Activated T-cell treated with anti-CD3 and anti-CD28 coated beads, Interleukin-2, amount 50 U/mL, for 4 hours (primary cell): ENCODE results near the gene PATJ. TPM values are rescaled to one million over a fixed set of nuclear protein-coding genes. Genes with fewer than 3 reads are reported as not detected.
"Not testable (repeated sequence)": the region's sequence is repeated elsewhere in the genome, so short reads cannot be mapped to it uniquely, and the experiment has no call there.

Experiments used
- ATAC-seq, 2 donors: fragments of 200-7000 bp; cut with Tn5 transposase; one replicate each; pipeline ENCODE4 v1.10.0; 2021
- DNase-seq: peaks from one replicate; pipeline ENCODE4 v3.0.0-alpha.2; 2020
- H3K27me3 Mint-ChIP-seq: one replicate; pipeline ENCODE4 v1.8.0; 2021; ENCODE audit warnings: low read depth, mixed read lengths
- H3K36me3 Mint-ChIP-seq: one replicate; pipeline ENCODE4 v1.8.0; 2022; ENCODE audit warnings: mixed read lengths; ENCODE audit not compliant: insufficient read depth
- H3K4me1 Mint-ChIP-seq: one replicate; pipeline ENCODE4 v1.8.0; 2021; ENCODE audit warnings: low read depth, mixed read lengths
- H3K4me3 Mint-ChIP-seq: one replicate; pipeline ENCODE4 v1.8.0; 2021; ENCODE audit warnings: mild to moderate bottlenecking, moderate library complexity, mixed read lengths
- H3K9me3 Mint-ChIP-seq: one replicate; pipeline ENCODE4 v1.8.0; 2021; ENCODE audit warnings: mixed read lengths
- total RNA-seq, 3 donors: library from RNA; stranded (reverse); gene quantifications; one replicate each; pipeline ENCODE4 v1.2.1, GENCODE V29; 2021

Gene PATJ
- total RNA-seq, 3 donors from 2014 or later, result 3.4 to 4.1 (median 3.9) TPM

GRCh38 chr1:62117018-62117750 lies 374.9 kb downstream of the PATJ start:
- peaks cover 32% of the 10 kb centered on the region for H3K36me3 Mint-ChIP-seq
- no peak overlapping the region for H3K4me3 Mint-ChIP-seq
- ATAC-seq (no peak), DNase-seq (no peak)
- no peaks in the 10 kb centered on the region for H3K27me3 Mint-ChIP-seq
- no peaks in the 10 kb centered on the region for H3K9me3 Mint-ChIP-seq
- no peaks in the 10 kb centered on the region for H3K4me1 Mint-ChIP-seq

DNA sequence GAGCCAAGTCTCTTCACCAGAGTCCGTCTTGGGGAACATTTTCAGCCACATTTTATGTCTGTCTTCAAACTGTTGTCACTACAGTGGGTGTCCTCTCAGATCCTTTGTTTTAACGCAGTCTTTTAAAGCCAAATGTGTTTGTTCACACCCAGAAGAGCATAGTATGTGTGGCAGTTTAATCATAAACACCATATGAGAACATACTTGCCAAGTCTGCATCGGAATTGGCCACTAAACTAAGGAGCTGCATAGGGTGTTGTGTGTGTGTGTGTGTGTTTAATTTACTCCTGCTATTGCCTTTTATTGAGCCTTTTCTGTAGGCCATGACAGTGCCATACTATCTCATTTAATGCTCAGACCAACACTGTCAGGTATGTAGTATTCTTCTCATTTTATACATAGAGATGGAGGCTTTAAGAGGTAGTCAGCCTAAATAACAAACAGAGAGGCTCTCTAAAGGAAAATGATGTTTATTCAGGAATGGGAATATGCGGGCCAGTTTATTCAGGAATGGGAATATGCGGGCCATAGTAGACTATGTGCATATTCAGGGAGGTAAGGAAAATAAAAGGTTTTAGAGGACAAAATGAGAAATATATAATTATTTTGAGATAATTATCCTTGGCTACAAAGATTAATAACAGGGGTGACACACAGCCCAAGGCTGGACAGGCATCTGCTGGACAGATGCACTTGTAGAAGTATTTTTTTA lies 384.5 kb downstream of the PATJ start:
- DNase-seq (no peak), ATAC-seq (no peak)
- peaks cover 11% of the 10 kb centered on the region for H3K36me3 Mint-ChIP-seq
- no peaks in the 10 kb centered on the region for H3K27me3 Mint-ChIP-seq
- H3K4me3 Mint-ChIP-seq, result no peak overlapping the region
- no peaks in the 10 kb centered on the region for H3K4me1 Mint-ChIP-seq
- no peaks in the 10 kb centered on the region for H3K9me3 Mint-ChIP-seq

- no peaks in the 10 kb centered on the region for H3K27me3 Mint-ChIP-seq
- no peaks in the 10 kb centered on the region for H3K4me1 Mint-ChIP-seq
- DNase-seq, result no peak
- no peak overlapping the region for H3K4me3 Mint-ChIP-seq
- no peak for ATAC-seq
- H3K36me3 Mint-ChIP-seq, result peaks cover 14% of the 10 kb centered on the region
- H3K9me3 Mint-ChIP-seq, result no peaks in the 10 kb centered on the region
These were observed 386.5 kb downstream of the PATJ start for GRCh38 chr1:62128745-62129144.

GRCh38 chr1:62131093-62131725 lies 388.9 kb downstream of the PATJ start:
- H3K36me3 Mint-ChIP-seq, result peaks cover 16% of the 10 kb centered on the region
- DNase-seq, result no peak
- peak in 1 of 2 donors; percentile 62 for ATAC-seq
- no peaks in the 10 kb centered on the region for H3K9me3 Mint-ChIP-seq
- H3K4me1 Mint-ChIP-seq, result no peaks in the 10 kb centered on the region
- no peak overlapping the region for H3K4me3 Mint-ChIP-seq
- no peaks in the 10 kb centered on the region for H3K27me3 Mint-ChIP-seq

- ATAC-seq (no peak), DNase-seq (no peak)
- Mint-ChIP-seq H3K9me3 (no peaks in the 10 kb centered on the region), H3K27me3 (no peaks in the 10 kb centered on the region), H3K4me1 (no peaks in the 10 kb centered on the region), H3K4me3 (no peak overlapping the region), H3K36me3 (peaks cover 4% of the 10 kb centered on the region)
These were observed 395.7 kb downstream of the PATJ start for GRCh38 chr1:62138029-62138428.

GRCh38 chr1:62139410-62139809 lies 397.1 kb downstream of the PATJ start:
- Mint-ChIP-seq H3K36me3 (peaks cover 4% of the 10 kb centered on the region), H3K4me3 (no peak overlapping the region), H3K9me3 (no peaks in the 10 kb centered on the region), H3K27me3 (no peaks in the 10 kb centered on the region), H3K4me1 (no peaks in the 10 kb centered on the region)
- DNase-seq (no peak), ATAC-seq (no peak)

DNA sequence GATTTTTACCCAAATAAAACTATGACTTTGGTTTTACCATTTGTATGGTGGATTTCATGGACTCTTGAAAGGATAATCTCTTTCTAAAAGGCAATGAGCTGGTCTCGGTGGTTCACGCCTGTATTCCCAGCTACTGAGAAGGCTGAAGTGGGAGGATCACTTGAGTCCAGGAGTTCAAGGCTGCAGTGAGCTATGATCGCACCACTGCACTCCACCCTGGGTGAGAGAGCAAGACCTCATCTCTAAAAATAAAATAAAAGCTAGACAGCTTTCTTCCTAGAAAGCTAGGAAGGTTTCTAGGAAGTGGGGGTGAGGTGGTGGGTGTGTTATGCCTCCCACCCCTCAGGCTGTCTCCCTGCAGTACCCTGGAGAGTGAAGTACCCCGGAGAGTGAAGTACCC lies 398.4 kb downstream of the PATJ start:
- ATAC-seq, result no peak
- Mint-ChIP-seq H3K36me3 (peaks cover 1% of the 10 kb centered on the region), H3K9me3 (no peaks in the 10 kb centered on the region), H3K4me3 (no peak overlapping the region), H3K4me1 (no peaks in the 10 kb centered on the region), H3K27me3 (no peaks in the 10 kb centered on the region)
- no peak for DNase-seq

DNA sequence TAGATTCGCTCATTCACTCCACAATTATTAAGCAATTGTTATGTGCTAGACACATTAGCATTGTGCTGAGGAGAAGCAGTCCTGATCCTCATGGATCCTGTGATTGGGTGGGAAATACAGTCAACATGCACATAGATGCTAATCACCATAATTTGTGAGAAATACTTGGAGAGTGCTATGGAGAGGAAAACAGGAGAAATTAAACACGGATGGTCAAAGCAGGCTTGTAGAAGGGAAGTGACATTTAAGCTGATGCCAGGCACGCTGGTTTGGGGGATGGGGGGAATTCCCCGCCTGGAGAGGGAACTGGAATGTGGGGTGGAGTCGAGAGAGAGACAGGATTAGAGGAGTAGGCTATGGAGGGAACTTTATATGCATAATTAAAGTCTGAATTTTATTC lies 400.2 kb downstream of the PATJ start:
- Mint-ChIP-seq H3K4me1 (no peaks in the 10 kb centered on the region), H3K27me3 (no peaks in the 10 kb centered on the region), H3K9me3 (no peaks in the 10 kb centered on the region)

GRCh38 chr1:62144238-62144831 lies 402.1 kb downstream of the PATJ start:
- Mint-ChIP-seq H3K4me1 (no peaks in the 10 kb centered on the region), H3K27me3 (no peaks in the 10 kb centered on the region), H3K9me3 (no peaks in the 10 kb centered on the region), H3K36me3 (peaks cover 5% of the 10 kb centered on the region), H3K4me3 (no peak overlapping the region)
- DNase-seq, result no peak
- no peak for ATAC-seq

More for the DNA sequence above, 400.2 kb downstream of the PATJ start:
- DNase-seq, result no peak
- no peak for ATAC-seq
- no peak overlapping the region for H3K4me3 Mint-ChIP-seq
- H3K36me3 Mint-ChIP-seq, result peaks cover 1% of the 10 kb centered on the region

DNA sequence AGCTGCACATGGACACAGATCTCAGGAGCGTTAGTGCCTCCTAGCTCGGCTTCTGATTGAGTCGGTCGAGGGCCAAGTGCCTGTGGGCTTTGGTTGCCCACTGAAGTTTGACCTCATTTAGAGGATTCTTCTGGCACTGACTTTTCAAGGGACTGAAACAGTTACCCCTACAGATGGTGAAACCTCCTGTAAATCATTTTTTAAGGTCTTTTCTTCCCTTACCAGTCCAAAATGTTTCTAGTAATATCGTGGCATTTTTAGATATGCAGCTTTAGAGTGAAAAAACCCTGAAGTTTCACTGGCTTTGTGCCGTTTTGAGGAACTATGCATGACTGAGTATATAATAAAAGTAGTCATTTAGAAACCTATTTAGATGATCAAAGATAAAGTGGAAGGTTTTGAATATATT lies 417.7 kb downstream of the PATJ start:
- H3K36me3 Mint-ChIP-seq, result peaks cover 12% of the 10 kb centered on the region
- DNase-seq, result no peak
- H3K9me3 Mint-ChIP-seq, result no peaks in the 10 kb centered on the region
- no peak overlapping the region for H3K4me3 Mint-ChIP-seq
- no peaks in the 10 kb centered on the region for H3K4me1 Mint-ChIP-seq
- no peak for ATAC-seq
- no peaks in the 10 kb centered on the region for H3K27me3 Mint-ChIP-seq

GRCh38 chr1:62161711-62162110 lies 419.4 kb downstream of the PATJ start:
- H3K4me1 Mint-ChIP-seq, result no peaks in the 10 kb centered on the region

GRCh38 chr1:62170380-62170779 lies 428.1 kb downstream of the PATJ start:
- H3K36me3 Mint-ChIP-seq, H3K27me3 Mint-ChIP-seq, H3K9me3 Mint-ChIP-seq, H3K4me3 Mint-ChIP-seq, DNase-seq, H3K4me1 Mint-ChIP-seq, ATAC-seq: not testable (repeated sequence)

More at GRCh38 chr1:62161711-62162110, 419.4 kb downstream of the PATJ start:
- Mint-ChIP-seq H3K4me3 (no peak overlapping the region), H3K27me3 (no peaks in the 10 kb centered on the region), H3K36me3 (peaks cover 12% of the 10 kb centered on the region), H3K9me3 (no peaks in the 10 kb centered on the region)
- DNase-seq, result no peak
- ATAC-seq, result no peak

DNA sequence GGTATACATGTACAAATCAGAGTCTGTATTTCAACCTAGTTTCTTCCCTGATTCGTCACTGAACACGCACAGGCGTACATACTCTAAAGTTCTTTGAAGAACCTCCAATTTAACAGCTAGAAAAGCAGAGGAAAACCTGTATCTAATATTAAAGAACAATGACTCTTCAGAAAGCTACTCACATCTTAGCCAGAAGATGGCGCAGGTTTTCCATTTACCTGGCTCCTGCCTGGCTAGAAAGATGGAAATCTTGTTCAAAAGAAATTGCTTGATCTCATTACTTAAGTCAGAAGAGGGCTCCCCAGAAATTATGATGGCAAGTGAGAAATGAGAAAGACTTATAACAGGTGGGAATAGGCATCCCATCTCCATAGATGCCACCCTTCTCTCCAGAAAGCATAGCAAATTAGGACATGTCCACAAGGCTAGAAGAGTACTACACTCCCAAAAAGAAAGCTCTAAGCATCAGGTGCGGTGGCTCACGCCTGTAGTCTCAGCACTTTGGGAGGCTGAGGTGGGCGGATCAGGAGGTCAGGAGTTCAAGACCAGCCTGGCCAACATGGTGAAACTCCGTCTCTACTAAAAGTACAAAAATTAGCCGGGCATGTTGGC lies 433.4 kb downstream of the PATJ start:
- Mint-ChIP-seq H3K27me3 (peaks cover 6% of the 10 kb centered on the region), H3K9me3 (no peaks in the 10 kb centered on the region), H3K4me3 (no peak overlapping the region), H3K4me1 (no peaks in the 10 kb centered on the region), H3K36me3 (no peaks in the 10 kb centered on the region)
- DNase-seq (peak; percentile 5), ATAC-seq (no peak)

- ATAC-seq (no peak), DNase-seq (no peak)
- H3K4me1 Mint-ChIP-seq, result no peaks in the 10 kb centered on the region
- no peaks in the 10 kb centered on the region for H3K9me3 Mint-ChIP-seq
- no peak overlapping the region for H3K4me3 Mint-ChIP-seq
- H3K27me3 Mint-ChIP-seq, result peaks cover 5% of the 10 kb centered on the region
- H3K36me3 Mint-ChIP-seq, result no peaks in the 10 kb centered on the region
These were observed 434.5 kb downstream of the PATJ start for GRCh38 chr1:62176597-62177312.
